Measurements from ENCODE around the gene PLEKHG4. TPM values are rescaled to one million over a fixed set of nuclear protein-coding genes. Genes with fewer than 3 reads are reported as not detected.

Gene PLEKHG4
- total RNA-seq, 3 donors from 2014 or later, result 30.0 to 41.6 (median 37.0) TPM

GRCh38 chr16:67283039-67283825 is 3.9 kb downstream of the PLEKHG4 start:
- ATAC-seq, result no peak
- H3K27me3 Mint-ChIP-seq (ENCODE audit: low read depth), result no peaks in the 10 kb centered on the region
- H3K9me3 Mint-ChIP-seq, result no peaks in the 10 kb centered on the region
- H3K4me3 Mint-ChIP-seq, result no peak overlapping the region
- H3K36me3 Mint-ChIP-seq (ENCODE audit: insufficient read depth), result peaks cover 13% of the 10 kb centered on the region
- DNase-seq, result no peak
- peaks cover 4% of the 10 kb centered on the region for H3K4me1 Mint-ChIP-seq (ENCODE audit: low read depth)

DNA sequence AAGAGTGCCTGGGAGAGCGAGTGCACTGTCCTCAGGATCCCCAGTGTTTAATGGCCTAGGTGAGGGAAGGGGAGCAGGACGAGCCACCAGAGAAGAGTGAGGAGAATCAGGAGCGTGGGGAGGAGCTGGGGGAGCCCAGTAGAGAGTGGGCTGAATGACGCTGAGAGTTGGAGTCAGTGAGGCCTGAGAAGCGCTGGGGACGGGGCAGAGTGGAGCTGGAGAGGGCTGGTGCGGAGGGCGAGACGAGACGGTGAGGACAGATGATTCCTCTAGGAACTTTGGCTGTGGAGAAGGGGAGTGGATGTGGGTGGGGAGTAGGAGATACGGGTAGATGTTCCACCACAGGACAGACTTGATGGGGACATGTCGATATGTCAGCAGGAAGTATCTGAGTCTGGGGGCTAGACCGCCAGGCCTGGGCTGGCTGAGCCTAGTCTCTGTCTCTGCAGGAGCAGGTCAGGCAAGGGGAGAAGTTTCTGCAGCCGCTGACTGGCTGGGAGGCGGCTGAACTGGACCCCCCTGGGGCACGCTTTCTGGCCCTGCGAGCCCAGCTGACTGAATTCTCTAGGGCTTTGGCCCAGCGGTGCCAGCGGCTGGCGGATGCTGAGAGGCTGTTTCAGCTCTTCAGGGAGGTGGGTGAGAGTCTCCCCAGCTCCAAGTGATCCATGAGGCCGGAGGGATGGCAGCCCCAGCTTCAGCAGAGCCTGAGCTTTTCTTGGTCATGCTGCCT is 4.7 kb downstream of the PLEKHG4 start:
- peaks cover 13% of the 10 kb centered on the region for H3K36me3 Mint-ChIP-seq (ENCODE audit: insufficient read depth)
- DNase-seq (no peak), ATAC-seq (no peak)
- no peaks in the 10 kb centered on the region for H3K27me3 Mint-ChIP-seq (ENCODE audit: low read depth)
- peaks cover 2% of the 10 kb centered on the region for H3K4me1 Mint-ChIP-seq (ENCODE audit: low read depth)
- H3K9me3 Mint-ChIP-seq, result no peaks in the 10 kb centered on the region
- H3K4me3 Mint-ChIP-seq, result no peak overlapping the region

DNA sequence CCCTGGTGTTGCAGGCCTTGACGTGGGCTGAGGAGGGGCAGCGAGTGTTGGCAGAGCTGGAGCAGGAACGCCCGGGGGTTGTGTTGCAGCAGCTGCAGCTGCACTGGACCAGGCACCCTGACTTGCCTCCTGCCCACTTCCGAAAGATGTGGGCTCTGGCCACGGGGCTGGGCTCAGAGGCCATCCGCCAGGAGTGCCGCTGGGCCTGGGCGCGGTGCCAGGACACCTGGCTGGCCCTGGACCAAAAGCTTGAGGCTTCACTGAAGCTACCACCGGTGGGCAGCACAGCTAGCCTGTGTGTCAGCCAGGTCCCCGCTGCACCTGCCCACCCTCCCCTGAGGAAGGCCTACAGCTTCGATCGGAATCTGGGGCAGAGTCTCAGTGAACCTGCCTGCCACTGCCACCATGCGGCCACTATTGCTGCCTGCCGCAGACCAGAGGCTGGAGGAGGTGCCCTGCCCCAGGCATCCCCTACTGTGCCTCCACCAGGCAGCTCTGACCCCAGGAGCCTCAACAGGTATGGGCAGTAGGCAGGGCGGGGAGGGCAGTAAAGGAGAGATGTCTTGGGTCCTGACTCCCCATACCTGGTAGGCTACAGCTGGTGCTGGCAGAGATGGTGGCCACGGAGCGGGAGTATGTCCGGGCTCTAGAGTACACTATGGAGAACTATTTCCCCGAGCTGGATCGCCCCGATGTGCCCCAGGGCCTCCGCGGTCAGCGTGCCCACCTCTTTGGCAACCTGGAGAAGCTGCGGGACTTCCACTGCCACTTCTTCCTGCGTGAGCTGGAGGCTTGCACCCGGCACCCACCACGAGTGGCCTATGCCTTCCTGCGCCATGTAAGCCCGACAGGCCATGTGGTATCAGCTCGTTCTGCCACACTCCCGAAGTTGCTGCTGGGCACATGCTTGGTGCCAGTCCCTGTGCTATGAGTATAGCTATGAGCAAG is 5.6 kb downstream of the PLEKHG4 start:
- H3K9me3 Mint-ChIP-seq, result no peaks in the 10 kb centered on the region
- H3K4me1 Mint-ChIP-seq (ENCODE audit: low read depth), result peaks cover 8% of the 10 kb centered on the region
- H3K4me3 Mint-ChIP-seq, result no peak overlapping the region
- ATAC-seq, result no peak
- H3K27me3 Mint-ChIP-seq (ENCODE audit: low read depth), result no peaks in the 10 kb centered on the region
- H3K36me3 Mint-ChIP-seq (ENCODE audit: insufficient read depth), result peaks cover 13% of the 10 kb centered on the region
- DNase-seq, result no peak

DNA sequence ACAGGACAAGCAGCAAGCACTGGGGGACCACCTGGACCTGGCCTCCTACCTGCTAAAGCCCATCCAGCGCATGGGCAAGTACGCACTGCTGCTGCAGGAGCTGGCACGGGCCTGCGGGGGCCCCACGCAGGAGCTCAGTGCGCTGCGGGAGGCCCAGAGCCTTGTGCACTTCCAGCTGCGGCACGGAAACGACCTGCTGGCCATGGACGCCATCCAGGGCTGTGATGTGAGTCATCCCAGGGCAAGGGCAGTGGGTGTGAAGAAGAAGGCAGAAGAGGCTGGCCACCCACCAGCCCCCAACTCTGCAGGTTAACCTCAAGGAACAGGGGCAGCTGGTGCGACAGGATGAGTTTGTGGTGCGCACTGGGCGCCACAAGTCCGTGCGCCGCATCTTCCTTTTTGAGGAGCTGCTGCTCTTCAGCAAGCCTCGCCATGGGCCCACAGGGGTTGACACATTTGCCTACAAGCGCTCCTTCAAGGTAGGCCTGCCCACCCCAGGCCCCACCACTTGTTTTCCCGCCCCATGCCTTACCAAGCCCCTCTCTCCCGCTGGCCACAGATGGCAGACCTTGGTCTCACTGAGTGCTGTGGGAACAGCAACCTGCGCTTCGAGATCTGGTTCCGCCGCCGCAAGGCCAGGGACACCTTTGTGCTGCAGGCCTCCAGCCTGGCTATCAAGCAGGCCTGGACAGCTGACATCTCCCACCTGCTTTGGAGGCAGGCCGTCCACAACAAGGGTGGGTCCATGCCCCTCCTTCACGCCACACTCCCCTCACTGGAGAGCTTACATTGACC is 7.3 kb downstream of the PLEKHG4 start:
- H3K9me3 Mint-ChIP-seq, result no peaks in the 10 kb centered on the region
- no peak overlapping the region for H3K4me3 Mint-ChIP-seq
- no peak for ATAC-seq
- no peak for DNase-seq
- H3K36me3 Mint-ChIP-seq (ENCODE audit: insufficient read depth), result peaks cover 13% of the 10 kb centered on the region
- no peaks in the 10 kb centered on the region for H3K27me3 Mint-ChIP-seq (ENCODE audit: low read depth)
- H3K4me1 Mint-ChIP-seq (ENCODE audit: low read depth), result peaks cover 6% of the 10 kb centered on the region

- no peak for ATAC-seq
- Mint-ChIP-seq H3K4me3 (no peak overlapping the region), H3K4me1 (ENCODE audit: low read depth) (peaks cover 6% of the 10 kb centered on the region), H3K9me3 (no peaks in the 10 kb centered on the region), H3K36me3 (ENCODE audit: insufficient read depth) (peaks cover 8% of the 10 kb centered on the region), H3K27me3 (ENCODE audit: low read depth) (no peaks in the 10 kb centered on the region)
- no peak for DNase-seq
These were observed 8.6 kb downstream of the PLEKHG4 start for GRCh38 chr16:67287960-67288359.

DNA sequence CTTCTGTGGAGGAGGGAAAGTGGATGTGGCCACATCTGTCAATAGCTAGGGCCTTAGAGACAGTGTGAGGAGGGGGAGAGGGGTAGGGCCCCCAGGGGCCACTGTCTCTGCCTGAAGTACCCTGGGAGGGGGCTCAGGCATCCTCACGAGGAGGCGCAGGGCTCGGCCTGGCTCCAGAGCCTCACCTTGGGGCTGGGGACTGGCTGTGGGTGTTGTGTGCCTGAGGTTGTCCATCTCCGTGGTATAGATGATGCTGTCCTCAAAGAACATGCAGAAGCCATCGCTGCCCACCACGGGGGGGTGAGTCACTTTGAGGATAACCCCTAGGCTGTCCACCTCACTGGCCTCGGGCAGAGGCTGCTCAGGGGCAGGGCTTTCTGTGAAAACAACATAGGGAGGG is 12.1 kb downstream of the PLEKHG4 start:
- Mint-ChIP-seq H3K4me3 (no peak overlapping the region), H3K36me3 (ENCODE audit: insufficient read depth) (no peaks in the 10 kb centered on the region), H3K4me1 (ENCODE audit: low read depth) (peaks cover 6% of the 10 kb centered on the region), H3K27me3 (ENCODE audit: low read depth) (no peaks in the 10 kb centered on the region), H3K9me3 (no peaks in the 10 kb centered on the region)
- no peak for DNase-seq
- ATAC-seq, result no peak

DNA sequence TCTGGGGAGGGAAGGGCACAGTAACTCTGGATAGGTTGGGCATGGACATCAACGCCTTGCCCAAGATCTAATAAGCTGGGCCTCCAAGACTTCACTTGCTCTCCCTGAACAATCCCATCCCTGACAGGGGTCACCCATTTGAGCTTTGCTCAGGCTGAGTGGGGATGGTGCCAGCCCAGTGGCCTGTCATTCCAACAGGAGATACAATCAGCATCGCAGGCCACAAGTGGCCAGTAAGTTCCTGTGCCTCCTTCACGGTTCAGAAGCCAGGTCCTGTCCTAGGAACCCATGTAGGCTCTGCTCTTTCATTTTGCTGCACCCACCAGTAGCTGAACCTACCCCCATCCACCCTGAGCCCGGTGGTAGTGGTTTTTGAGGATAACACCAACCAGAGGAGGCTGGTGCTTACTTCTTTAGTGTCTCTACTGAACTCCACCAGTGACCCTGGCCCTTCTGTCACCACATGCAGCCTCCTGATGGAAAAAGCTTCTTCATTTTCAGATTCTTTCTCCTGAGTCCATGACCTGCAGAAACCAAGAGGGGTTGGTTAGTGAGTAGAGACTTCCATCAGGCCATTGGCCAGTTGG is 14.9 kb downstream of the PLEKHG4 start:
- Mint-ChIP-seq H3K27me3 (ENCODE audit: low read depth) (peaks cover 4% of the 10 kb centered on the region), H3K4me3 (no peak overlapping the region), H3K4me1 (ENCODE audit: low read depth) (peaks cover 6% of the 10 kb centered on the region), H3K36me3 (ENCODE audit: insufficient read depth) (no peaks in the 10 kb centered on the region), H3K9me3 (no peaks in the 10 kb centered on the region)
- no peak for ATAC-seq
- no peak for DNase-seq

GRCh38 chr16:67294938-67295361 is 15.6 kb downstream of the PLEKHG4 start:
- peaks cover 4% of the 10 kb centered on the region for H3K27me3 Mint-ChIP-seq (ENCODE audit: low read depth)
- DNase-seq, result no peak
- no peaks in the 10 kb centered on the region for H3K36me3 Mint-ChIP-seq (ENCODE audit: insufficient read depth)
- no peak overlapping the region for H3K4me3 Mint-ChIP-seq
- H3K9me3 Mint-ChIP-seq, result no peaks in the 10 kb centered on the region
- no peak for ATAC-seq
- H3K4me1 Mint-ChIP-seq (ENCODE audit: low read depth), result no peaks in the 10 kb centered on the region

DNA sequence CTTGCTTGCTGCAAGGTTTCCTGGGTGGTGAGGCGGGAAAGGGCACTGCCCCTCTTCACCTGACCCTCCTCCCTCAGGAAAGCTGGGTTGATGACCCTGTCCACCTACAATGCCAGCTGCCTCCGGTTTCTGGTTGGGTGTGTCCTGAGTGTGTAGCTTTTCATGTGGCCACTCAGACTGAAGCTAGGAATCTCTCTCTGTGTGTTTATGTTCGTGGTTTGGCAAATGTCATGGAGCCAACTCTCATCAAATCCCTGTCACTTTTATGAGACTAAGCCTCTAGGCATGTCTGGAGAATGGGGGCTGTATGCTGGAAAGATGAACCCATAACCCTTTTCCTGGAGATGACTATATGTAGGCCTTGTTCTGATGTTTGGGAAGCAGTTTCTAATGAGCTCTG is 17.1 kb downstream of the PLEKHG4 start:
- no peaks in the 10 kb centered on the region for H3K4me1 Mint-ChIP-seq (ENCODE audit: low read depth)
- H3K9me3 Mint-ChIP-seq, result no peaks in the 10 kb centered on the region
- no peak for DNase-seq
- no peak overlapping the region for H3K4me3 Mint-ChIP-seq
- no peaks in the 10 kb centered on the region for H3K36me3 Mint-ChIP-seq (ENCODE audit: insufficient read depth)
- peaks cover 4% of the 10 kb centered on the region for H3K27me3 Mint-ChIP-seq (ENCODE audit: low read depth)
- no peak for ATAC-seq

GRCh38 chr16:67298277-67298676 is 18.9 kb downstream of the PLEKHG4 start:
- ATAC-seq (no peak), DNase-seq (no peak)
- no peaks in the 10 kb centered on the region for H3K36me3 Mint-ChIP-seq (ENCODE audit: insufficient read depth)
- no peaks in the 10 kb centered on the region for H3K9me3 Mint-ChIP-seq
- no peak overlapping the region for H3K4me3 Mint-ChIP-seq
- H3K27me3 Mint-ChIP-seq (ENCODE audit: low read depth), result peaks cover 4% of the 10 kb centered on the region
- no peaks in the 10 kb centered on the region for H3K4me1 Mint-ChIP-seq (ENCODE audit: low read depth)

DNA sequence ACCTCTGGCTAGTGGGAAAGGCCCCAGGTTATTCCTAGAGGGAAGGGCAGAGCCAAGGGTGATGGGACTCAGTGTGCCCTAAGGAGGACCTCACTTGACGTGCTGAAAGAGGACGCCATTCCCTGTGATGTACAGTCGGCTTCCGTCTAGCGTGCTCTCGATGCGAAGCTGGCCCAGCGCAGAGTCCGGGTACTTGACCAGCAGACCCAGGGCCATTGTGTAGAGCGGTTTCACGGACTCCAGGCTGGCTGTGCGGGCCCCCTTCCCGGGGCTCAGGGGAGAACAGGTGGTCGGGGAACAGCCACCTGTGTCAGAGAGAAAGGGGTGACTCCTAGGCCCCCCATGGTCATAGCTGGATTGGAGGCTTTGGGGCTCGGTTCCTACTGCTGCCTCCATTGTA is 19.9 kb downstream of the PLEKHG4 start:
- Mint-ChIP-seq H3K9me3 (no peaks in the 10 kb centered on the region), H3K27me3 (ENCODE audit: low read depth) (peaks cover 4% of the 10 kb centered on the region), H3K36me3 (ENCODE audit: insufficient read depth) (no peaks in the 10 kb centered on the region), H3K4me1 (ENCODE audit: low read depth) (no peaks in the 10 kb centered on the region), H3K4me3 (no peak overlapping the region)
- no peak for ATAC-seq
- no peak for DNase-seq

DNA sequence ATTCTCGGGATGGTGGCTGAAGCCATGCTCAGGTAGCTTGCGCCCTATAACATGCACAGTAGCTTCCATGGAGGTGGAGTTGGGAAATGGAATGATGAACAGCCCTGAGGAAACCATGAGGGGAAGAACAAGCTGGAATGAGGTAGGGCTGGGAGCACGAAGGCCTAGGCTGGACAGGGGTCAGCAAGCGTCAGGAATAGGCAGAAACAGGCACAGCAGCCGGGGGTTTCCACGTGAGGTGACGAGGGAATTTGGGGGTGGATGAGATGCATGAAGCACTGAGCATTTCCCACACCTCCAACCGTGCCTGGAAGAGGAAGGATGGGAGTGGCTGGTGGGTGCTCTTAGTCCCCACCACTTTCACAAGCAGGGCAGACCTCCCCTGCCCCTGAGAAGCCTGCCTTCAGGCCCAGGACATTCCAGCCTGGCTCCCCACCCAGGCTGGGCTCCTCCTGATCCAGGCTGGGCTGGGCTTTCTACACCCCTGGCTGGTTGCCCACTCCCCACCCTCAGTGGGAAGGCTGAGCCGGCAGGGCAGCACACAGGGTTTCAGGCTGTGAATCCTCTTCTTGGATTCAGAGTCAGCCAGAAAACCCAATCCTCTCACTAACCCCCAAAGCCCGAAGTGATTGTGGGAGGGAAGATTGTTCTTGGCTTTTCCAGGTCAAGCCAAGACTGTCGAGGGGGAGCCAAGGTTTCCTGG is 21.9 kb downstream of the PLEKHG4 start:
- no peaks in the 10 kb centered on the region for H3K36me3 Mint-ChIP-seq (ENCODE audit: insufficient read depth)
- H3K4me3 Mint-ChIP-seq, result no peak overlapping the region
- no peak for DNase-seq
- no peaks in the 10 kb centered on the region for H3K4me1 Mint-ChIP-seq (ENCODE audit: low read depth)
- H3K9me3 Mint-ChIP-seq, result no peaks in the 10 kb centered on the region
- no peak for ATAC-seq
- peaks cover 4% of the 10 kb centered on the region for H3K27me3 Mint-ChIP-seq (ENCODE audit: low read depth)

DNA sequence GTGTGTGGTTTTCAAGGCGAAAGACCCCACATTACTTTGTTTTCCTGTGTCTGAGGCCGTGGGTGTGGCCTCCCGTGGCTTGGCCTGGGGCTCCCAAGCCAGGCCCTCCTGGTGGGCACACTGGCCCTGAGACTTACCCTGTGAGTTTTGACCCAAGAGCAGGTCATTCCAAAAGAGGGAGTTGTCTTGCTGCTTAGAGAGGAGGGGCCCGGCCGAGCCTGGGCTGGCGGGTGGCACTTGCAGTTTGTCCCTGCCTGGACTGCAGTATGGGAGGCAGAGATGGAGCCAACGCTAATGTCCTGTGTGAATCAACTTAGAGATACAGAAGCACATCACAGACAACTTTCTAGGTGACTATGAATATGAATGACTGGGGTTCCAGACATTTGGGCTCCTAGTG is 22.7 kb downstream of the PLEKHG4 start:
- no peak for DNase-seq
- Mint-ChIP-seq H3K4me1 (ENCODE audit: low read depth) (no peaks in the 10 kb centered on the region), H3K9me3 (no peaks in the 10 kb centered on the region), H3K4me3 (no peak overlapping the region), H3K27me3 (ENCODE audit: low read depth) (peaks cover 4% of the 10 kb centered on the region), H3K36me3 (ENCODE audit: insufficient read depth) (no peaks in the 10 kb centered on the region)
- no peak for ATAC-seq

Measured in activated T-cell treated with anti-CD3 and anti-CD28 coated beads, Interleukin-2, amount 50 U/mL, for 4 hours (primary cell).